Measurements from ENCODE around the gene CASP10. TPM values are rescaled to one million over a fixed set of nuclear protein-coding genes. Genes with fewer than 3 reads are reported as not detected.

CASP10 gene
- total RNA-seq, 1 donor from 2014 or later, result 11.7 TPM

GRCh38 chr2:201261906-201262305, 79.0 kb downstream of the CASP10 start:
- DNase-seq, result peak; percentile 52

GRCh38 chr2:201262718-201263117, 79.8 kb downstream of the CASP10 start:
- DNase-seq, result no peak

GRCh38 chr2:201263779-201264178, 80.8 kb downstream of the CASP10 start:
- DNase-seq, result no peak

DNA sequence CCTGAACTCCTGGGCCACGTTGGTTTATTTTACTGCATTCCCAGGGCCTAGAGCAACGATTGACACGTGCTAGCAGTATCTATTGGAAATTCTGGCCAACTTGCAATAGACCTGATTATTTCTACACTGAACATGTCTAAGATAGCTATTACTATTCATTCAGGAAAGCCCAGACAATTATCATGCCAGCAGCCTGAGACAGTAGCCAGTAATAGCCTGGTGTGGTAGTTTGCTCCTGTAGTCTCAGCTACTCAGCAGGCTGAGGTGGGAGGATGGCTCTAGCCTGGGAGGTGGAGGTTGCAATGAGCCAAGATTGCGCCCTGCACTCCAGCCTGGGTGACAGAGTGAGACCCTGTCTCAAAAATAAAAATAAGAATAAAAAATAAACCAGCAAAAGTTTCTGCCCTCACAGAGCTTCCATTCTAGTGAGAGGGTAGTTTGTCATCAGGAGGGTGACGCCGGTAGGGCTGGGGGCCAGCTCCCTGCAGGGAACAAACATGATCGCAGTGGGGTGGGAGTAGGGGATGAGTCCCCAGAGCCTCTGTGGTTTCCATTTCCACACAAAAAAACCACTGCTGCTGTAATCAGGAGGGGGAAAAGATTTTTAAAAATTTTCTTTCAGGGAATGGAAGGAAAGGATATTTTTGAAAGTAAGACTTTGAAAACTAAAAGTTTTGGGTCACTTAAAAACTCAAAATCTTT, 81.7 kb downstream of the CASP10 start:
- no peak for DNase-seq

- no peak for DNase-seq
These were observed 83.7 kb downstream of the CASP10 start for GRCh38 chr2:201266629-201267028.

- no peak for DNase-seq
These were observed 84.5 kb downstream of the CASP10 start for GRCh38 chr2:201267278-201268030.

DNA sequence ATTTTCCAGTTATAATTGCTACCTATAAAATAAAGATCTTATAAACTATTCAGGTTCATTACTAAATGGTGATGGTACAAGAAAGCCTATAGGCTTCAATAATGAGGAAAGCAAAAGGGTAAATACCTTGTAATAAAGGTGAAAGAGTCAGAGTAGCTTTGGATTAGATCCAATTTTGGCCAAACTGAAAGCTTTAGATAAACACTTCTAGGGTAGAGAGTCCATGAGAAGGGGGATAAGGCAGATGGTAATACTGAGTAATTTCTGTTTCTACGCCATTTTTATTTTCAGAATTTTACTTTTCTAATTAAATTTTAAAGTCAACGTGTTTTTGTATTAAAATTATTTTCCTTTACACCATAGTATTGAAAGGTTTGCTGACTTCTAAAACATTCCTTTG, 86.8 kb downstream of the CASP10 start:
- no peak for DNase-seq

- DNase-seq, result no peak
These were observed 87.5 kb downstream of the CASP10 start for GRCh38 chr2:201270293-201271001.

DNA sequence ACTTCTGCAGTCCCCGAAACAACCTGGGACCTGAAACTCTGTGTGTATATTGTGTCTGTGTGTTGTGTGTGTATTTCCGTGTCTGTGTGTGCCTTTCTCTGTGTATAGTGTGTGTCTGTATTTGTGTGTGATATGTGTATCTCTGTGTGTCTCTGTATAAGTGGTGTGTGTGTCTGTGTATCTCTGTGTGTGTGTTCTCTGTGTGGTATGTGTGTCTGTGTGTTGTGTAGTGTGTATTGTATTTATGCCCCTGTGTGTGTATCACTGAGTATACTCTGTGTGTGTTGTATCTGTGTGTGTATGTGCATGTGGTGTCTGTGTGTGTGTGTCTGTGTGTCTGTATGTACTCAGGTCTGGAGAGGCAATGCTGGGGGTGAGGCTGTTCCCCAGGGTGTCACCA, 89.0 kb downstream of the CASP10 start:
- no peak for DNase-seq

DNA sequence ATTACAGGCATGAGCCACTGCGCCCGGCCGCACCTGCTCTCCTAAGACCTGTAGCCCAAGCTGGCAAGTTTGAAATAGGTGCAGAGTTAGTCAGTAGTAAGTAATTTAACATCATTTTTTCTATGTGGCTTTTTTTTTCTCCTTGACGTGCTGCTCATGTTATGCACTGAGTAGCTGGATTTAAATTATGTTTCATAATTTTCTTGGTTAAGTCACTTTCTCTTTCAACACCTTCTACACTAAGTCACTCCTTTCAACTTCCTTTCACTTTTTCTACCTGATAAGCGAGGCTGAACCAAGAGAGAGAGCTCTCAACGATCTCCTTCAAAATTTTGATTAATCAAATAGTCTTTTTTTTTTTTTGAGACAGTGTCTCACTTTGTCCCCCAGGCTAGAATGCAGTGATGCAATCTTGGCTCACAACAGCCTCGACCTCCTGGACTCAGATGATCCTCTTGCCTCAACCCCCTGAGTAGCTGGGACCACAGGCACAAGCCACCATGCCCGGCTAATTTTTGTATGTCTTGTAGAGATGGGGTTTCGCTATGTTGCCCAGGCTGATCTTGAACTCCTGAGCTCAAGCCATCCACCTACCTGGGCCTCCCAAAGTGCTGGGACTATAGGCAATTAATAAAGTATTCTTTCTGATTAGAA, 90.5 kb downstream of the CASP10 start:
- no peak for DNase-seq

DNA sequence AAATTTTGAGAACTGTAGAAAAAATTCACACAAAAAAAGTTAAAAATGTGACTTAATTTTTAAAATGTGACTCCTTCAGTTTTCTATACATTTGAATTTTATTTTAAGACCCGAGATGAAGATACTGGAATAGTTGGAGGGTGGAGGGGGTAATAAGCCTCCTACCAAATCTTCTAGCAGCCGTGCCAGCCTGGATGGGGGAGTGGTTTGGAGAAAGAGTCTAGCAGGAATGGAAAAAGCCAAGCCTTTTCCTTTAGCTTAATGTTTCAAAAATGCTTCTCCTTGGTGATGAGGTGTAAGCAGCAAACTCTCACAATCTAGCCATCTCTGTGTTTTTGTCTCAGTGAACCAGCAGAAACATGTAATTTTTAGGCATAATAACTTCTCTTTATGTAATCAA, 92.1 kb downstream of the CASP10 start:
- DNase-seq, result no peak

GRCh38 chr2:201275990-201276389, 93.0 kb downstream of the CASP10 start:
- no peak for DNase-seq

DNA sequence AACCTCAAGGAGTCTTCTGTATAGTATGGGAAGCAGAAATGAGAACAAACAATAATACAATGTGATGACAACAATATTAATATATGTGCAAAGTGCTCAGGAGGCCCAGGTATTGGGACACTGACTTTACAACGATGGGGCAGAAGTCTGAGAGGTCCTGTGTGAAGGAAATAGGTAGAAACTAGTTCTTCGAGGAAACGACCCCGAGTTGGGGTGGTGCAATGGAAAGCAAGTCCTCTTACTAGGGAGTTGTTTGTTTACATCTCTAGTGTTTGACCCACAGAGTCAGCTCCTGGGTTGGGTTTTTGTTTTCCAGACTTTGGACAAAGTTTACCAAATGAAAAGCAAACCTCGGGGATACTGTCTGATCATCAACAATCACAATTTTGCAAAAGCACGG, 93.6 kb downstream of the CASP10 start:
- DNase-seq, result no peak

Small RNA genes within 50 kb of the gene (small RNA-seq; reads per million reads assigned to genes)
- gene AC007283.2 (ENCODE audit: low replicate concordance) (not detected), gene MTND4LP13 (ENCODE audit: low replicate concordance) (not detected), gene RNU7-45P (ENCODE audit: low replicate concordance) (not detected)

Other genes with a start within 250 kb of the CASP10 start
- gene ORC2, start 219.5 kb upstream of the CASP10 start, total RNA-seq, result 20.4 TPM
- gene HYCC2, start 111.5 kb upstream of the CASP10 start, total RNA-seq, result 21.6 TPM
- 46.4 TPM for gene NDUFB3, start 111.1 kb upstream of the CASP10 start, total RNA-seq
- 115 TPM for gene CFLAR, start 67.0 kb upstream of the CASP10 start, total RNA-seq
- 17.0 TPM for gene CASP8, start 77.4 kb downstream of the CASP10 start, total RNA-seq
- gene FLACC1, start 174.2 kb downstream of the CASP10 start, total RNA-seq, result 2.9 TPM